EH (cell line): ENCODE results near the gene CORO1C.

Source experiments
- DNase-seq: peaks from one replicate; pipeline ENCODE4 v3.0.0-alpha.2; 2015; ENCODE audit warnings: low read depth

The CORO1C gene

GRCh38 chr12:108696111-108696995 lies 35.0 kb downstream of the CORO1C start:
- peak; percentile 92 for DNase-seq

- peak; percentile 60 for DNase-seq
These were observed 36.5 kb downstream of the CORO1C start for GRCh38 chr12:108694812-108695278.

GRCh38 chr12:108693751-108694150 lies 37.6 kb downstream of the CORO1C start:
- DNase-seq: no peak

GRCh38 chr12:108693186-108693730 lies 38.1 kb downstream of the CORO1C start:
- DNase-seq: no peak

- peak; percentile 75 for DNase-seq
These were observed 39.1 kb downstream of the CORO1C start for GRCh38 chr12:108691998-108692808.

GRCh38 chr12:108691175-108691997 lies 39.9 kb downstream of the CORO1C start:
- peak; percentile 100 for DNase-seq

- no peak for DNase-seq
These were observed 40.7 kb downstream of the CORO1C start for GRCh38 chr12:108690542-108691174.

- DNase-seq: no peak
These were observed 41.2 kb downstream of the CORO1C start for GRCh38 chr12:108690191-108690518.

- peak; percentile 39 for DNase-seq
These were observed 41.8 kb downstream of the CORO1C start for GRCh38 chr12:108689314-108690190.

GRCh38 chr12:108686780-108687179 lies 44.5 kb downstream of the CORO1C start:
- DNase-seq: no peak

GRCh38 chr12:108685469-108686260 lies 45.7 kb downstream of the CORO1C start:
- DNase-seq: peak; percentile 46

GRCh38 chr12:108683906-108684556 lies 47.3 kb downstream of the CORO1C start:
- peak; percentile 43 for DNase-seq

GRCh38 chr12:108681317-108681716 lies 50.0 kb downstream of the CORO1C start:
- DNase-seq: peak; percentile 19

GRCh38 chr12:108679106-108679681 lies 52.1 kb downstream of the CORO1C start:
- no peak for DNase-seq

GRCh38 chr12:108678104-108678730 lies 53.1 kb downstream of the CORO1C start:
- no peak for DNase-seq

- DNase-seq: no peak
These were observed 53.9 kb downstream of the CORO1C start for GRCh38 chr12:108677381-108677780.

- DNase-seq: no peak
These were observed 54.6 kb downstream of the CORO1C start for GRCh38 chr12:108676707-108677106.

GRCh38 chr12:108675792-108676191 lies 55.5 kb downstream of the CORO1C start:
- no peak for DNase-seq
